GM19452 (cell line): ENCODE data around the gene ZNF524.

Source experiments
- ATAC-seq: cut with Tn5 transposase; IDR thresholded peaks from one replicate; pipeline ENCODE4 v1.9.1; 2021; ENCODE audit not compliant: unreplicated experiment

ZNF524 gene

DNA sequence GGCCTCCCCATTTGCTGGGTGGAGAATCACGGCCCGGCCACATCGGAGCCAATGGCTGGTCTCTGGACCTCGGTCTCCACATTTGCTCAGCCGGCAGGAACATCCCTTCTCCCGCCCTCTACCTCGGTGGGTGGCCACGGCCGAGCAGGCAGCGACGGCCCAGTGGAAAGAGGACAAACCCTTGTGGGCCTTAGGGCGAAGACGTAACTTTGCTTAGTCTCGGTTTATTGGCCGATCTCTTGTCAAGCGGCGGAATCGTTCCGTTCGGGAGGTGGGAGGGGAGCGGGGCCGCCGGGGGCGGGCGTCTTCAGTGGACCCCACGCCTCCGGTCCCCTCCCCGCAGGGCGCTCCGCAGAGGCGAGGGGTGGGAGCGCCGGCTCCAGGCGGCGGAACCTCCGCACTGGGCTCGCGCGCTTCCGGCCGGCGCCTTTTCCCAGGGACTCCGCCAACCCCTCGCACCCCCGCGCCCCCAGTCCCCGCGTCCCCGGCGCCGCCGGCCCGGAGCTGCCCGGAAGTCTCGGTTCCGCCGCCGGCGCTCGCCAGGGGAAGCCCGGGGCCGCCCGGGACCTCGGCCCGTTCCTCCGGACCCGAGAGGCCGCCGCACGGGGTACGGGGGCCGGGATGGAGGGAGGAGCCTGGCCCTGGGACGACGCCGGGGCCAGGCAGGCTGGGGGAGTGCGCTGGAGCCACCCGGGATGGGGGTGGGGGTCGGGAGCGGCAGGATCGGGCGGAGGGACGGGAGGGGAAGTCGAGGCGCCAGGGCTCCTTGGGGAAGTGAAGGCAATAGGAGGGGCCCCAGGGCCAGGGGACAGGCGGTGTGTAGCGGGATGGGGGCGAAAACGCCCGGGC, 40.7 kb downstream of the ZNF524 start, which contains the start of gene ZNF580:
TSS of gene ZNF580 (plus strand) at position 426 of the 849 bp plus-strand sequence. CDS start 1,507 bp downstream, outside the sequence.
- no peak for ATAC-seq

DNA sequence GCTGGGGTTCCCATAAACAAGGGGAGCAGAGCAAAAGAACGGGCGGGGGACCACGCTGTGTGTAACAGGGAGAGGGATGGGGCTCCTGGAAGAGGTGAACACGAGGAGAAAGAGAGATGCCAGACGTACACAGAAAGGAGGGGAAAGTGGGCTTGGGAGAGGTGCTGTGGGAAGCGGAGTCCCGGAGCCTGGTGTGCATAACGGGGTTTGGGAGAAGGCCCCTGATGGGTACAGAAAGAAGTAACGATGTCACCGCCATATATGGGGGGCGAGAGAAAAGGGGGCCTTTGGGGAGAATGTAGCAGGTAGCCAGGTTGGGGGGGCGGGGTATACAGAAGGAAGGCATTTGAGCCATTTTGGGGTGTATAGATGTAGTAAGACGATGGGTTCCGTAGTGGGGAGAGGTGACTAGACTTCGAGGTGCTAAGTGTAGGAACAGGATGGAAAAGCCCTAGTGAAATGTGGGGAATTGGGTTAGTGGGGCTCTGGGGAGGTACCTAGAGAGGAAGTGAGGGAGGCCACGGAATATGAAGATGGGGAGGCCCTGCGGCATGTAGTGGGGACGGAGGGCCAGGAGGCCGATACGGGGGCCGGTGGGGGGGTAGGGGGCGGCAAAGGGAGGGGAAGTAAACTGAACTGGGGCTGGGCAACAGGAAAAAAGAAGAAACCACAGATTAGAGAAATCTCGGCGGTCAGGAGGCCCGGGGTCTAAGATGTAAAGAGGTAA, 41.5 kb downstream of the ZNF524 start:
- ATAC-seq = no peak

DNA sequence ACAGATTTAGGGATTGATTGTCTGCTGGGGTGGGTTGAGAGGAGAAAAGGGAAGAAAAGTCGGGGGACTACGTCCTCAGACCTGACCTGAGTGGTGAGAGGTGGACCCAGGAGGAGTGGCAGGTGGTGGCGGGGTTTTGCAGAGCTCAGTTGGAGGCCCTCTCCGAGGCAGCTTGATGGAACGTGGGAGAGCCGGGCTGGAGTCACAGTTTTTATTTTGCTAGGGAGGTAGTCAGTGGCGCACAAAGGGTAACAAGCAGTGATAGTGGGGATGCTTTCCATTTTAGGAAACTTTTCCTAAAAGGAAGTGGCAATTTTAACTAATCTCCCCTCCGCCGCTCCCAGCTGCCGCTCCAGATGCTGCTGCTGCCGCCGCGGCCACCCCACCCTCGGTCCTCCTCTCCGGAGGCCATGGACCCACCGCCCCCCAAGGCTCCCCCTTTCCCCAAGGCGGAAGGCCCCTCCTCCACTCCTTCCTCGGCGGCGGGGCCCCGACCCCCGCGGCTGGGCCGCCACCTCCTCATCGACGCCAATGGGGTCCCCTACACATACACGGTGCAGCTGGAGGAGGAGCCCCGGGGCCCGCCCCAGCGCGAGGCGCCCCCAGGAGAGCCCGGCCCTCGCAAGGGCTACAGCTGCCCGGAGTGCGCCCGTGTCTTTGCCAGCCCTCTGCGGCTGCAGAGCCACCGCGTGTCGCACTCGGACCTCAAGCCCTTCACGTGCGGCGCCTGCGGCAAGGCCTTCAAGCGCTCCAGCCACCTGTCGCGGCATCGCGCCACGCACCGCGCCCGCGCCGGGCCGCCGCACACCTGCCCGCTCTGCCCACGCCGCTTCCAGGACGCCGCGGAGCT, 42.3 kb downstream of the ZNF524 start:
- ATAC-seq = no peak

DNA sequence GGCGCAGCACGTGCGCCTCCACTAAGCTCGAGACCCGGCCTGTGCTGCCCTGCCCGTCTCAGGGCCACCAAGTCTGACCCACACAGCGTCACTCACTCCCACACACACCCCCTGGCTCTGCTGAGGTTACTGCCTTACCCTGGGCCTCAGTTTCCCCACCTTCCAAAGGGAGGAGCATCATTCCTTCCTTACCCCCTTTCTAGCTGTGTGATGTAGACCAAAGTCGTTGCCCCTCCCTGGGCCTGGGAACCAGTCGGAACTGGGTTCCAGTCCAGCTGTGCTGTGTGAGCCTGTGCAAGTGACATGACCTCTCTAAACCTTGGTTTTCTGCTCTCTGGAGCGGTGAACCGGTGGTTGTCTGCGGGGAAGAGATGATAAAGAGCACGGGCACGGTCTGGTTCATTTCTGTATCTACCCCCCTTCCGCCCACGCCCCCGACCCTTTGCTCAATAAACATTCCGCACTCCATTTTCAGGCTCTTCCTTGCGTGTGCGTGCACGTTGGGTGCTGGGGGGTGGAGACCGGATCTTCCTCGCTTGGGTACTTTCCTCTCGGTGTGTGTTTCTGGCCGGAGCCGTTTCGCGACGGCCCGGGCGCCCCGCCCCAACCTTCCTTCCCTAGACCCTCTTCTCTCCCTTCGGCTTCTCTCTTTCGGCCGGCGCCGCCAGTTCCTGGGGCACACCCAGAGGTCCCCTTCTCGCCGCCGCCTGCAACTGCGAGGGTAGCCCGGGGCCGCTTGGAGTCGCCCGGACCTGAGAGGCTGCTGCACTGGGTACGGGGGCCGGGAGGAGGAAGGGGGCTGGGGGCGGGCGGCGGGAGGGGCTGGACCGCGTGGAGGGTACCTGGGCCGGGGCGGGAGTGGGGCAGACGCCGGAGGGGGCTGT, 43.2 kb downstream of the ZNF524 start, which contains the start of gene ZNF581:
TSS of gene ZNF581 (plus strand) at position 647 of the 884 bp plus-strand sequence. CDS start 923 bp downstream, outside the sequence.
- ATAC-seq = no peak

DNA sequence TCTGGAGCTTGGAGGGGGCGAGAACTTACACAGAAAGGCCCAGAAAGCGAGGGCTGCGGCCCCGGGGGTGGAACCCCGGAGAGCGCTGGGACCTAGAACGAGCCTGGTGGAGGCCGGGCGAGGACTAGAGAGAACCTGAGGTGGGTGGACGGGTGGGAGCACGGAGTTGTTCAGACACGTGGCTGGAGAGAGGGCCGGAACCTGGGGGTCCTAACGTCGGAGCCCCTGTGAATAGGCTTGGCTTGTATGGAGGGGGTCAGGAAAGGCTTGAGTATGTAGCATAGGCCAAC, 43.7 kb downstream of the ZNF524 start:
- no peak for ATAC-seq

DNA sequence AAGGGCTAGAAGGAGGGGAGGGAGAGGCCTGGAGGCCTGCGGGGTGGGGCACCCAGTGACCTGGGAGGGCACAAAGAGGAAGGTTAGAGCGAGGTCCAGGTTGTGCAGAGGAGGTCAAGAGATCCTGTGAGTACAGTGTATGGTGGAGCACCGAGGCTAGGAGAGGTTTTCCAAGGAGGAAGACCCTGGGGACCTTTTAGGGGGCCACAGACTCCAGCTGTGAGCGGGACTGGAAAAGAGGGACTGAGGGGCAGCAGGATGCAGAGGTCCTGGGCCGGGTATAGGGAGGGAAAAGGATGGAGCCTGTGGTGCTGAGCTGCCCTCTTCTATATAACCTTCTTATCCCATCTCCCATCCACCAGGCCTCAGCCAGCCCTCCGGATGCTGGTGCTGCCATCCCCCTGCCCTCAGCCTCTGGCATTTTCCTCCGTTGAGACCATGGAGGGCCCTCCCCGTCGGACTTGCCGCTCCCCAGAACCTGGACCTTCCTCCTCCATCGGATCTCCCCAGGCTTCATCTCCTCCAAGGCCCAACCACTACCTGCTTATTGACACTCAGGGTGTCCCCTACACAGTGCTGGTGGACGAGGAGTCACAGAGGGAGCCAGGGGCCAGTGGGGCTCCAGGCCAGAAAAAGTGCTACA, 44.2 kb downstream of the ZNF524 start:
- no peak for ATAC-seq

DNA sequence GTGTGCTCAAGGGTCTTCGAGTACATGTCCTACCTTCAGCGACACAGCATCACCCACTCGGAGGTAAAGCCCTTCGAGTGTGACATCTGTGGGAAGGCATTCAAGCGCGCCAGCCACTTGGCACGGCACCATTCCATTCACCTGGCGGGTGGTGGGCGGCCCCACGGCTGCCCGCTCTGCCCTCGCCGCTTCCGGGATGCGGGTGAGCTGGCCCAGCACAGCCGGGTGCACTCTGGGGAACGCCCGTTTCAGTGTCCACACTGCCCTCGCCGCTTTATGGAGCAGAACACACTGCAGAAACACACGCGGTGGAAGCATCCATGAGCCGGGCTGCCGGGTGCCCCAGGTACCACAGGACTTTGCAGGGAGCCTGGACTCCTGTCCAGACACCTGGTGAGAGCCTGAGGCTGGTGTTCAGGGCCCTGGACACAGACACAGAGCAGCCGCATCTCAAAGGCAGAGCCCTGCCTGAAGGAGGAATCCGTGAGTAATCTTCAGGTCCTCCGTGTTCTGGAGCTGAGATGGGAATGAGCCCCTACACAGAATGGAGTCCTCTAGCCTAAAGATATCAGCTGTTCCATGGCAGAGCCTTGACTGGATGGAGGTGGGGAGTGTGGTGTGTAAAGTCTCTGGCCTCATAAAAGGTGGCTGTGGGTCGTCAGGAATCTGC, 44.9 kb downstream of the ZNF524 start:
- no peak for ATAC-seq

DNA sequence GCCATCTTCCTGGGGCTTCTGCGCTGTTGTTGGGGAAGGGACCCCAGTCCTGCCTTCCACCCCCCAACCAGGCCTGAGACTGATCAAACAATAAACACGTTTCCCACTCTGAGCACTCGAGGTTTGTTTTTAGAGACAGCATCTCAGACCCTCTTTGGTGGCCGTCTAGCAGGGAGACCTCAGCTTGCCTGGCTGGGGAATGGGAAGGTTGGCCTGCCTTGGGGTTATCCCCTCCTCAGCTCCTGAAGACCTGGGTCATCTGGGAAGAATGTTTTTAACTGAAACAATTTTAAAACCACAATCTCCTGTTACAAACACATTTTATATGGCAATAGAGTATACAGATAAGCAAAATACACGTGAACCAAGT, 45.4 kb downstream of the ZNF524 start:
- ATAC-seq = no peak

DNA sequence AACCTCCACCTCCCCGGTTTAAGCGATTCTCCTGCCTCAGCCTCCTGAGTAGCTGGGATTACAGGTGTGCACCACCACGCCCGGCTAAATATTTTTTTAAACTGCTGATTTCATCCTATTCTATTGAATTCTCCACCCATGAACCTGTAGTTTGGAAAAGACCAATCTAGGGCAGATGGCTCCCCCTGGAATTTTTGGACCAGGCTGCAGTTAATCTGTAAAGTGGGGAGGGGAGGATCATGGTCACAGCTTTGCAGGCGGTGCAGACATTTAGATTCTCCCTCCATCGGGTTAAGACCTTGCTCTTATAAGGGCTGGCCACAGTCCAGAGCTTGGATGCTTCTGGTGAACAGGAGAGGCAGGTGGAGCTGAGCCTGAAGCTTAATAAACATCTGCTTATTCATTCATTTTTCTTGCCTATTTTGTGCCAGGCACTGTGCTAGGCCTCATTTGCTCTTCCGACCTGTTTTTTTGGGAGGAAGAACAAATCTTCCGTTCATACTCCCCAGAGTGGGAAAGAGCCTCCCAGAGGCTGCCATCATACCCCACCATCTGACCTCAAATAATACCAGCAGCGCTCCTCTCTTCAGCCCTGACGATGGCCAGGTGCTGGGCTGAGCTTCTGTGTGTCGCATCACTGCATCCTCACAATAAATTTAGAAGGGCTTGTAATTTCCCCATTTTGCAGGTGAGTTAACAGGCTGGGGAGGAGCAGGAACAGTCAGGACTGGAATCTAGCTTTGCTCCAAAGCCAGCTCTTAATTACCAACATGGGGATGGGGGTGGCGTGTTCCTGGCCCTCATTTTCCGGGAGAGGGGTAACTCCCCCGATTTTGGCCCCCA, 47.0 kb downstream of the ZNF524 start:
- ATAC-seq = no peak

DNA sequence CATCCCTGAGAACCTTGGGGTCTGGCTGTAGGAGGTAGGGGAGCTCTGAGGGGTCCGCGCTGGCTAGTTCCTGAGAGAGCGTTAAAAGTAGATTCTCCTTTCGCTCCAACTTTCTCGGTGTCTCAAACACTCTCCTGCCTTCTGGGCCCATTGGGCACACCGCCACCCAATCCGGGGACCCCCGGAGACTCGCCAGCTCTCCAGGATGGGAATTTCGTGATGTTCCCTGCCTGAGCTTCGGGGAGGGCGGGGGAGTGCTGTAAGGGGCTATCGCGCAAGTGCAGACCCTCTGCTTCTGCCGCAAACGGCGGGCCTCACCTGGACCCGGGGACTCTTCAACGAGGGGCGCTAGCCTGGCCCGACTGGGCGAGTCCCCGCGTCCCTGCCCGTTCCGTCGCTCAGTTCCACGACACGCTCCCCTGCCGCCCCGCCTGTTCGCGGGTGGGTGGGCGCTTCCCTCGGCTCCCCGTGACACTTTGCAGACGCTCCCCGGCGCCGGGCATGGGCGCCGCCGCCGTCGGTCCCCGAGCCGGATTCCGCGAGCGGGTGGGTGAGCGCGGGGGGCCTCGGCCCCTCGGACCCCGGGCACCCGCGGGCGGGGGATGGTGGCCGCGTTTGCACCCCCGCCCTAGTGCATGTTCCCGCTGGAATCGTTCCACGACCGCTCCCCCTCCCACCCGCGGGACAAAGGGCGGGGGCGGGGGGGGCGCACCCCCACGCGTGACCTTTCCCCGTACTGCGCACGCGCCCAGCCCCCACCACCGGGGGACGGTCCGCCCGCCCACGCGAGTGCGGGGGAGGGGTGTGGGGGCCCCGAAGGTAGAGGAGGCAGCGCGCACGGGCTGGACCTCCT, 47.9 kb downstream of the ZNF524 start, which contains the start of gene CCDC106:
TSS of gene CCDC106 (plus strand) at position 481 of the 853 bp plus-strand sequence. CDS start 835 bp downstream, outside the sequence.
- ATAC-seq = no peak

DNA sequence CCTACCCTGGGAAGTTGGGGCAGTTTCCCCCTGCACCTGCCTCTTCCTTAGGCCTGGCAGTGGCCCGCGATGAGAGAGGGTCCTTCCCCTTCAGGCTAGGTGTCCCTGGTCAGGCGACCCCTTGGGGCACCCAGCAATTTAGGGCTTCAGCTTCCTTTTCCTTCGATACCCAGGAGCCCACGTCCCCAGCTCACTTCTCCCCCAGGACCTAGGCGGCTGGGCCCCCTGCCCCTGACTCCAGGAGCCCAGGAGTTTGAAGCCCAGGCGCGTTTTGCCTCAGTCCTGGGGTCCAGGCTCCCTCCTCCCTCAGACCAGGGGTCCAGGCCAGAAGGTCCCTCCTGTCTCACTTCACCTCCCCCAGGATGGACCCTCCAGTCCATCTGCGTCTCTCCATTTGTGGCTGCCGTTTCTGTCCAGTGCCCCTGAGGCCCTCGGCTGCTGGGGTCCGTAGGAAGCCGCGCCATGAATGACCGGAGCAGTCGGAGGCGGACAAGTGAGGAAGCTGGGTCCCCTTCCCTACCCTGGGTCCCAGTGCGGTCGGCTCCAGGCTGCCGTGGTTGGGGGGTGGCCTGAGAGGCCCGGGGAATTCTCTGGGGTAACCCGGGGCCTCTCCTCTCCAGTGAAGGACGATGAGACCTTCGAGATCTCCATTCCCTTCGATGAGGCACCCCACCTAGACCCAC, 48.6 kb downstream of the ZNF524 start:
- ATAC-seq = no peak

DNA sequence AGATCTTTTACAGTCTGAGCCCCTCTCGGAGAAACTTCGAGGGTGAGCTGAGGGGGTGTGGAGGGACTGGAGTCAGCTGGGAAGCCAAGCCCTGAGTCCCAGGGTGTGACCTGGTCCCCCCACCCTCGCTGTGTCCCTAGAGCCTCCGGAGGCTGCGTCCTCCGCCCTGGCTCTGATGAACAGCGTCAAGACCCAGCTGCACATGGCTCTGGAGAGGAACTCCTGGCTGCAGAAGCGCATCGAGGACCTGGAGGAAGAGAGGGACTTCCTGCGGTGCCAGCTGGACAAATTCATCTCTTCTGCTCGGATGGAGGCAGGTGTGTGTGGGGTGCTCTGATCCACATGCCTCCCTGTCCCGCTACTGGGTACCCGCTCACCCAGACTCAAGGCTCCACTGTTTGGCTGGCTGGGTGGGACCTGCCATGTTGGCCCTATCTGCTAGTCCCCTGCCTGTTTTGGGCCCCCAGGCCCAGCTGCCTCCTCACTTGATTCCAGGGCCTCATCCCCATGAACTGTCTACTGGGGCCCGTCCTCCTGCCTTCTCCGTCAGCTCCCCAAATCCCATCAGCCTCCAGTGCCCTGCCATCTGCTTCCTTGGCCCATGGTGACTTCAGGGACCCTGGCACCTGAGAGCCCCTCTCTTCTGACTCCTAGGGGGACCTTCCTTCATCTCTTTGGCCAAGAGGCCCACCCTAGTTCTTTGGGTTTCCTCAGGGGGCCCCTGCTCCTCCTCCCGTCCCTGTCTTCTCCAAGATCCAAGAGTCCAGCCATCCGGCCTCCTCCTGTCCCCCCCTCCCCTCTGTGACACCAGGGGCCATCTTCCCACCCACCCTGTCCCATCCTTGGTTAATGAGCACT, 49.4 kb downstream of the ZNF524 start:
- no peak for ATAC-seq

DNA sequence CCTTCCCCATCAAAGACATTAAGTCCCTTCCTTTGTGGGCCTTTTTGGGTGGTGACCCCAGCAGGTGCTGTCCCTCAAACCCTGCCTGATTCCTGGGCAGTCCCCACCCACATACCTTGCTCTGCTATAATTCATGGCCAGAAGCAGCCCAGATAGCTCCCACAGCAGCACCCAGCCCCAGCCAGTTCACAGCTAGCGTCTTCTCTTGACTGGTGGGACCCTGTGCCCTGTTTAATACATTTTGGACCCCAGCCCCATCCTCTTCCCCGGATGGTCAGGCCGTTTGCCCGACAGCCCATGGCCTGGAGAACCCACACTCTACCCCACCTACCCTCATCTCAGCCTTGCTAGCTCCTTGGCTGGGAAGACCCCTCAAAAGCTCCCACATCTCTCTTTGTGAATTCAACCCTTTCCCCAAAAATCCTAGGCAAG, 50.1 kb downstream of the ZNF524 start:
- no peak for ATAC-seq

DNA sequence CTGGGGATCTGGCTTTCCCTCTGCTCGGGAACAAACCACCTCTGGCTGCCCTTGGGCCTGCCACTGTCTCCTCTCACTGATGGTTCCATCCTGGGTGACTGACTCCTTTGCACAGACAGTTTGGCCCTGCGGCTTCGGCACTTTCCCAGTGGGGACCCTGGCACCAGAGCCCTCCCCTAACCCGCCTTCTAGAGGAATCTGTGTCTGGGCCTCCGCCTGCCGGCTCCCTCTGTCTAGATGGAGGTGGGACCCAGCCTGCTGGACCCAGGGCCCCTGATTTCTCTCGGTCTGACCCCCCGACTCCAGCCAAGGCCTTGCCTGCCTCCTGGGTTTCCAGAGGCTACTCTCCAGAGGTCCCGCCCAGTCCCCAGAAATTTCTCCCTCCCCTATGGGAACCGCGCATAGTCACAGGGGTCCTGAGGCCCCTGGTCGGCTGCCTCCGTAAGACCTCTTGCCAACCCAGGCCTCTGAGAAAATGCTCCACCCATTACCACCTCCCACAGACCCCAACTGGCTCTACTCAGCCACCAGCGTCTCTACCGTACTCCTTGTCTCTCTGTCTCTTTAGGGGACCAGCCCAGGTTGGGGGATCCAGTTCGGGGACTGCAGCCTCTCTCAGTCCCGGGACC, 50.6 kb downstream of the ZNF524 start:
- ATAC-seq = no peak

DNA sequence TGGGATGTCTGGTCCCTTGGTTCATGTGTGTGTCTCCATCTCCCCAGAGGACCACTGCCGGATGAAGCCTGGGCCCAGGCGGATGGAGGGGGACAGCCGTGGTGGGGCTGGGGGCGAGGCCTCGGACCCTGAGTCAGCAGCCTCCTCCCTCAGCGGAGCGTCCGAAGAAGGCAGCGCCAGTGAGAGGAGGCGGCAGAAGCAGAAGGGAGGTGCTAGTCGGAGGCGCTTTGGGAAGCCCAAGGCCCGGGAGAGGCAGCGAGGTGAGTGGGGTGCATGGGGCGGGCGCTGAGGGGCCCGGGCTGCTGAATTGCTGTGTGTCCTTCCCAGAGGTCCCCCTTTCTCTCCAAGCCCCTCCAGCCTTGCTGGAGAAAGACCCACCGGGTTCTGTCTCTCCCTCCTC, 51.1 kb downstream of the ZNF524 start:
- no peak for ATAC-seq
